SK-N-SH (cell line): ENCODE measurements around the gene TP53I3. TPM values are rescaled to one million over a fixed set of nuclear protein-coding genes. Genes with fewer than 3 reads are reported as not detected.

ENCODE experiments used
- CTCF ChIA-PET: fragments of 300-600, 350-600 bp; formaldehyde crosslinking; extraction: SDS; loops from one replicate; lab custom pipeline; 2021; lab: Yijun Ruan, JAX
- POLR2A ChIA-PET: fragments of 350-600 bp; sonication (Branson Sonifier 250); formaldehyde crosslinking; extraction: SDS; loops from one replicate; lab custom pipeline; 2020; ENCODE audit warnings: antibody characterized with exemption, inconsistent platforms; lab: Yijun Ruan, JAX
- DNase-seq: peaks from one replicate; pipeline ENCODE4 v3.0.0; 2012
- H2AFZ ChIP-seq: fragments of 200-600 bp; sonication (generic); 2 replicates; pipeline ENCODE4 v1.8.1; 2016; ENCODE audit warnings: antibody characterized with exemption, mild to moderate bottlenecking, low read depth
- H3F3A ChIP-seq: fragments of 200-600 bp; sonication (generic); replicated peaks from 2 replicates; pipeline ENCODE3; 2016; ENCODE audit warnings: antibody characterized with exemption, mild to moderate bottlenecking; ENCODE audit not compliant: insufficient read depth
- H3K27ac ChIP-seq, 2 experiments: fragments of 200-500 bp in 1 of 2; fragments of 200-600 bp in 1 of 2; sonication (Bioruptor generic) in 1 of 2; sonication (generic), shearing (Covaris generic) in 1 of 2; 2 replicates each; pipeline versions ENCODE4 v1.5.1 to v1.6.1; 2014 to 2016; ENCODE audit warnings: low read depth in 2 of 2, inconsistent platforms in 1 of 2, low read length in 1 of 2, mild to moderate bottlenecking in 1 of 2, mixed read lengths in 1 of 2
- H3K27me3 ChIP-seq: fragments of 200-600 bp; sonication (generic), shearing (Covaris generic); 2 replicates; pipeline ENCODE4 v1.6.1; 2016; ENCODE audit warnings: mixed run types; ENCODE audit not compliant: insufficient read depth
- H3K36me3 ChIP-seq, 2 experiments: fragments of 200-500 bp in 1 of 2; fragments of 200-600 bp in 1 of 2; sonication (Bioruptor generic) in 1 of 2; sonication (generic) in 1 of 2; replicated peaks in 1 of 2; 2 replicates each; pipeline versions ENCODE3 to v1.5.1; 2014 to 2016; ENCODE audit warnings: low read length in 1 of 2, mild to moderate bottlenecking in 1 of 2; ENCODE audit not compliant: insufficient read depth in 2 of 2, control insufficient read depth in 1 of 2
- H3K4me1 ChIP-seq, 2 experiments: fragments of 200-500 bp in 1 of 2; fragments of 200-600 bp in 1 of 2; sonication (Bioruptor generic) in 1 of 2; sonication (generic), shearing (Covaris generic) in 1 of 2; 2 replicates each; pipeline versions ENCODE4 v1.5.1 to v1.6.1; 2014 to 2016; ENCODE audit warnings: low read depth in 1 of 2, low read length in 1 of 2, mixed run types in 1 of 2; ENCODE audit not compliant: insufficient read depth in 2 of 2, control insufficient read depth in 1 of 2
- H3K4me2 ChIP-seq: fragments of 200-600 bp; sonication (generic), shearing (Covaris generic); 2 replicates; pipeline ENCODE4 v1.6.1; 2017; ENCODE audit warnings: mixed run types
- H3K4me3 ChIP-seq, 2 experiments: fragments of 200-500 bp in 1 of 2; fragments of 200-600 bp in 1 of 2; sonication (Bioruptor generic) in 1 of 2; sonication (generic), shearing (Covaris generic) in 1 of 2; 2 replicates each; pipeline versions ENCODE4 v1.5.1 to v1.8.1; 2014 to 2016; ENCODE audit warnings: low read depth in 2 of 2, inconsistent platforms in 1 of 2, low read length in 1 of 2, mild to moderate bottlenecking in 1 of 2, mixed read lengths in 1 of 2, moderate library complexity in 1 of 2
- H3K79me2 ChIP-seq: fragments of 200-600 bp; sonication (generic); 2 replicates; pipeline ENCODE4 v1.8.1; 2017; ENCODE audit warnings: mild to moderate bottlenecking; ENCODE audit not compliant: insufficient read depth
- H3K9ac ChIP-seq: fragments of 200-600 bp; sonication (generic); 2 replicates; pipeline ENCODE4 v1.6.1; 2017; ENCODE audit warnings: mixed run types
- H3K9me2 ChIP-seq: fragments of 200-600 bp; sonication (generic); 2 replicates; pipeline ENCODE4 v1.6.1; 2017; ENCODE audit warnings: mixed run types
- H3K9me3 ChIP-seq: fragments of 200-600 bp; sonication (generic); 2 replicates; pipeline ENCODE4 v1.6.1; 2017; ENCODE audit warnings: mixed run types, mild to moderate bottlenecking, moderate library complexity
- H4K20me1 ChIP-seq: fragments of 200-600 bp; sonication (generic); 2 replicates; pipeline ENCODE4 v1.6.1; 2017; ENCODE audit warnings: mild to moderate bottlenecking, mixed run types; ENCODE audit not compliant: insufficient read depth
- CHD2 ChIP-seq: fragments of 150-350 bp; IDR thresholded peaks from 2 replicates; pipeline ENCODE4 v1.6.1; 2018; ENCODE audit warnings: low read length; ENCODE audit not compliant: partially characterized antibody
- ELF1 ChIP-seq: IDR thresholded peaks from 2 replicates; pipeline ENCODE4 v1.4.0; 2012
- FOSL2 ChIP-seq: IDR thresholded peaks from 2 replicates; pipeline ENCODE4 v1.4.0; 2012; ENCODE audit warnings: low read depth, mild to moderate bottlenecking, moderate library complexity, borderline replicate concordance
- FOXJ3 ChIP-seq: sonication (generic); formaldehyde crosslinking; IDR thresholded peaks from 2 replicates; pipeline ENCODE4 v1.5.1; 2020; ENCODE audit warnings: mild to moderate bottlenecking, missing genetic modification reagents
- FOXM1 ChIP-seq: IDR thresholded peaks from 2 replicates; pipeline ENCODE4 v1.4.0; 2012; ENCODE audit warnings: low read depth, mild to moderate bottlenecking
- GATA2 ChIP-seq: sonication (generic); formaldehyde crosslinking; IDR thresholded peaks from 2 replicates; pipeline ENCODE4 v1.5.0; 2020; ENCODE audit warnings: mild to moderate bottlenecking, missing genetic modification reagents
- MAX ChIP-seq: IDR thresholded peaks from 2 replicates; pipeline ENCODE4 v1.4.0; 2012; ENCODE audit warnings: low read depth
- MEF2A ChIP-seq: IDR thresholded peaks from 2 replicates; pipeline ENCODE4 v1.4.0; 2012; ENCODE audit warnings: low read depth, borderline replicate concordance
- NFIC ChIP-seq: IDR thresholded peaks from 2 replicates; pipeline ENCODE4 v1.4.0; 2012; ENCODE audit warnings: borderline replicate concordance
- NRF1 ChIP-seq: IDR thresholded peaks from 2 replicates; pipeline ENCODE4 v1.6.1; 2012; ENCODE audit warnings: low read depth, mild to moderate bottlenecking, low read length
- POLR2AphosphoS5 ChIP-seq: IDR thresholded peaks from 2 replicates; pipeline ENCODE4 v1.6.1; 2012; ENCODE audit warnings: low read depth, low read length
- RAD21 ChIP-seq: IDR thresholded peaks from 2 replicates; pipeline ENCODE4 v1.6.1; 2012; ENCODE audit warnings: mild to moderate bottlenecking, low read length
- REST ChIP-seq: IDR thresholded peaks from 2 replicates; pipeline ENCODE4 v1.6.1; 2012; ENCODE audit warnings: mild to moderate bottlenecking, low read depth, low read length, moderate library complexity
- SIN3A ChIP-seq: IDR thresholded peaks from 2 replicates; pipeline ENCODE4 v1.6.1; 2012; ENCODE audit warnings: low read depth, mild to moderate bottlenecking, low read length, moderate library complexity, borderline replicate concordance
- TCF12 ChIP-seq: IDR thresholded peaks from 2 replicates; pipeline ENCODE4 v1.4.0; 2012
- ZBTB33 ChIP-seq: IDR thresholded peaks from 2 replicates; pipeline ENCODE4 v1.4.0; 2012; ENCODE audit warnings: low read depth, borderline replicate concordance
- WGBS: methylation state at CpG from one replicate; pipeline ENCODE4 v1.1.6; 2017; ENCODE audit warnings: low lambda C conversion rate; 5-methylcytosine and 5-hydroxymethylcytosine counted together
- polyA plus RNA-seq, 3 experiments: library from polyadenylated mRNA; depleted of rRNA; stranded (reverse); fragments of >200 nt; gene quantifications; 2 replicates each; pipeline ENCODE4 v1.2.3, GENCODE V29; 2012
- TF ChIP-seq, protein P1 (sequence below): IDR thresholded peaks from 2 replicates; pipeline ENCODE4 v1.4.0; 2012; ENCODE audit warnings: low read depth, borderline replicate concordance
- TF ChIP-seq, protein P2 (sequence below): IDR thresholded peaks from 2 replicates; pipeline ENCODE4; 2012

The TP53I3 gene
- polyA plus RNA-seq, 1 of the 3 experiments (the other 2 are of a cell fraction): 110 TPM

DNA sequence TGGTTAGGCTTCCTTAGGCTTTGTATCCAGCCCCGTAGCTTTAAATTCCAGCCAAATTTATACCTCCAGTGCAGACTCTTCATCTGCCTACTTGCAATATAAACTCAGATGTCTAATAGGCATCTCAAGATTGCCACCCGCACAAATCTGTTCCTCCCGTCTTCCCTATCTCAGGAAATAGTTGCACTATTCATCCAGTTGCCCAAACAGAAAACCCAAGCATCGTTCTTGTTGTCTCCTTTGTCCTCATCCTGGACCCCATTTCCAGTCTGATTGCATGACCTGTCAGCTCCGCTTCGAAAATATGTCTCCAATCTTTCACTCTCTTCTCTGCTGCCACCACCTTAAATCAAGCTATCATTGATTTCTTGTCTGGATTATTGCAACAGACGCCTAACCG, 32.8 kb downstream of the TP53I3 start (continued):
- TF ChIP-seq RAD21 (no peak), NRF1 (no peak), CHD2 (no peak), ELF1 (no peak), FOXJ3 (no peak), ZBTB33 (no peak)

- DNase-seq: peak; percentile 75
- POLR2A ChIA-PET: interaction anchor here (1.0 to 2.4 kb wide), 7 partner anchors 16 to 124 kb away, joined by 3 to 16 read pairs (median 4); partner anchors contain the start of genes ATAD2B, SF3B6, TP53I3 and UBXN2A
- TF ChIP-seq NRF1 (no peak), TCF12 (no peak), FOSL2 (no peak), GATA2 (CRISPR knock-in tag) (no peak), NFIC (0 out of 2 replicates have a peak, but pooled peaks have one; percentile 36), RAD21 (no peak), SIN3A (0 out of 2 replicates have a peak, but pooled peaks have one; percentile 24), ELF1 (0 out of 2 replicates have a peak, but pooled peaks have one; percentile 23), REST (no peak), POLR2AphosphoS5 (no peak), MAX (no peak), FOXM1 (no peak), MEF2A (no peak)
- TF ChIP-seq, protein P1, sequence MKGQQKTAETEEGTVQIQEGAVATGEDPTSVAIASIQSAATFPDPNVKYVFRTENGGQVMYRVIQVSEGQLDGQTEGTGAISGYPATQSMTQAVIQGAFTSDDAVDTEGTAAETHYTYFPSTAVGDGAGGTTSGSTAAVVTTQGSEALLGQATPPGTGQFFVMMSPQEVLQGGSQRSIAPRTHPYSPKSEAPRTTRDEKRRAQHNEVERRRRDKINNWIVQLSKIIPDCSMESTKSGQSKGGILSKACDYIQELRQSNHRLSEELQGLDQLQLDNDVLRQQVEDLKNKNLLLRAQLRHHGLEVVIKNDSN: no peak
- TF ChIP-seq, protein P2, sequence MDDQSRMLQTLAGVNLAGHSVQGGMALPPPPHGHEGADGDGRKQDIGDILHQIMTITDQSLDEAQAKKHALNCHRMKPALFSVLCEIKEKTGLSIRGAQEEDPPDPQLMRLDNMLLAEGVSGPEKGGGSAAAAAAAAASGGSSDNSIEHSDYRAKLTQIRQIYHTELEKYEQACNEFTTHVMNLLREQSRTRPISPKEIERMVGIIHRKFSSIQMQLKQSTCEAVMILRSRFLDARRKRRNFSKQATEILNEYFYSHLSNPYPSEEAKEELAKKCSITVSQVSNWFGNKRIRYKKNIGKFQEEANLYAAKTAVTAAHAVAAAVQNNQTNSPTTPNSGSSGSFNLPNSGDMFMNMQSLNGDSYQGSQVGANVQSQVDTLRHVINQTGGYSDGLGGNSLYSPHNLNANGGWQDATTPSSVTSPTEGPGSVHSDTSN: no peak
Observed at GRCh38 chr2:24050041-24050979, 34.3 kb downstream of the TP53I3 start.

More at GRCh38 chr2:24050041-24050979, 34.3 kb downstream of the TP53I3 start:
- peaks cover 3 to 25% of the 10 kb centered on the region in 2 experiments; a peak in 2 of 4 replicates for H3K4me1 ChIP-seq
- H3K79me2 ChIP-seq: peaks cover 18% of the 10 kb centered on the region
- H3K9me2 ChIP-seq: no peaks in the 10 kb centered on the region
- H3K36me3 ChIP-seq: peaks cover 0 to 4% of the 10 kb centered on the region in 2 experiments
- peak overlapping the region; percentile 77 to 80 for H3K4me3 ChIP-seq
- peak overlapping the region; percentile 92 for H3K4me2 ChIP-seq
- H3K9ac ChIP-seq: peak overlapping the region; percentile 65
- peak overlapping the region; percentile 94 for H2AFZ ChIP-seq
- CTCF ChIA-PET: interaction anchor here (0.6 to 5.1 kb wide), 8 partner anchors 9 to 225 kb away, joined by 3 to 43 read pairs (median 8); partner anchors contain the start of genes ATAD2B and TP53I3
- H3F3A ChIP-seq: peaks cover 15% of the 10 kb centered on the region
- H4K20me1 ChIP-seq: no peaks in the 10 kb centered on the region
- WGBS: 15% methylated on average over 42 of the region's 47 CpGs
- no peaks in the 10 kb centered on the region for H3K9me3 ChIP-seq
- H3K27ac ChIP-seq: peak overlapping the region in 1 of 2 experiments; percentile 72; a peak in 2 of 4 replicates
- no peaks in the 10 kb centered on the region for H3K27me3 ChIP-seq
